ENCODE results near the gene CRYAA.
"Not testable (repeated sequence)": the region's sequence is repeated elsewhere in the genome, so short reads cannot be mapped to it uniquely, and the experiment has no call there.

CRYAA gene

DNA sequence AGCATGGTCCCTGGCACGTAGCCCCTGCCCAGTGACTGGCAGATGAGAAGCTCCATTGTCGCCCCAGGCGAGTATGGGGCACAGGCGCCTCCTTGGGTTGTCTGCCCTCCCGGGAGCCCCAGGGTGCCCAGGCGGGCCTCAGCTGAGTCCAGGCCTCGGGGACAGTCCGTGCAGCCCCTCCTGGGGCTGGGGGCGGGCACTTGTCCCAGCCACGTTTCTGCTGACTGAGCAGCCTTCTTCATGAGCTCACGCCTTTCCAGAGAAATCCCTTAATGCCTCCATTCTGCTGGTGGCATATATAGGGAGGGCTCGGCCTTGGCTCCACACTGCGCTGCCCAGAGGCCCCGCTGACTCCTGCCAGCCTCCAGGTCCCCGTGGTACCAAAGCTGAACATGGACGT, at the start of gene CRYAA:
TSS of gene CRYAA (plus strand) at position 301 of the 400 bp plus-strand sequence. CDS start at position 393, 92 bp downstream.
- not testable (repeated sequence) for H3K9me3 ChIP-seq (ENCODE audit: control insufficient read depth, insufficient read depth, low read length); H3K4me1 ChIP-seq (ENCODE audit: control insufficient read depth, insufficient read depth, low read length); H3K36me3 ChIP-seq (ENCODE audit: control insufficient read depth, insufficient read depth, low read length); H3K9ac ChIP-seq (ENCODE audit: low read depth, low read length); H3K4me3 ChIP-seq (ENCODE audit: low read depth, low read length); H3K27me3 ChIP-seq (ENCODE audit: control insufficient read depth, insufficient read depth, low read length)

- H3K9ac ChIP-seq (ENCODE audit: low read depth, low read length); H3K4me3 ChIP-seq (ENCODE audit: low read depth, low read length): not testable (repeated sequence)
Measured at GRCh38 chr21:43130094-43130493, 38.7 kb upstream of the CRYAA start.

GRCh38 chr21:43134520-43134919, 34.3 kb upstream of the CRYAA start:
- H3K9ac ChIP-seq (ENCODE audit: low read depth, low read length); H3K4me3 ChIP-seq (ENCODE audit: low read depth, low read length); H3K36me3 ChIP-seq (ENCODE audit: control insufficient read depth, insufficient read depth, low read length); H3K27me3 ChIP-seq (ENCODE audit: control insufficient read depth, insufficient read depth, low read length); H3K9me3 ChIP-seq (ENCODE audit: control insufficient read depth, insufficient read depth, low read length); H3K4me1 ChIP-seq (ENCODE audit: control insufficient read depth, insufficient read depth, low read length): not testable (repeated sequence)

More at GRCh38 chr21:43130094-43130493, 38.7 kb upstream of the CRYAA start:
- not testable (repeated sequence) for H3K4me1 ChIP-seq (ENCODE audit: control insufficient read depth, insufficient read depth, low read length); H3K9me3 ChIP-seq (ENCODE audit: control insufficient read depth, insufficient read depth, low read length); H3K36me3 ChIP-seq (ENCODE audit: control insufficient read depth, insufficient read depth, low read length); H3K27me3 ChIP-seq (ENCODE audit: control insufficient read depth, insufficient read depth, low read length)

DNA sequence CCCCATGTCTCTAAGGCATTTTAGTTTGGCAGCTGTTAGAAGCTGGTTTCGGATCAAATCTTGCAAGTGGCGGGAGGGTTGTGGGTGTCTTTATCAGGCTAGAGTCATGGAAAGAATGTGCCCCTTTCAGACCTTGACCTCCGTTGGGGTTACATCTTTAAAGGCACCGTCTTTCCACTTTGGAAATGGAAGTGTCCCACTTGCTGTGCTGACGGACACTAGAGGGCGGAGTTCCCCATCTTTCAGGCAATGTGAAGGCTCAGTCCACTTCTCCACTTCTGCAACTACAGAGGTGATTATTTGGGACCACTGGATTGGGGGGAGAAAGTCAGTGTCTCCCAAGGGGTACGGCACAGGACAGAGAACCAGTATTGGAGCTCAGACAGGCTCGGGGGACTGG, 29.9 kb upstream of the CRYAA start:
- not testable (repeated sequence) for H3K4me3 ChIP-seq (ENCODE audit: low read depth, low read length); H3K36me3 ChIP-seq (ENCODE audit: control insufficient read depth, insufficient read depth, low read length); H3K27me3 ChIP-seq (ENCODE audit: control insufficient read depth, insufficient read depth, low read length); H3K4me1 ChIP-seq (ENCODE audit: control insufficient read depth, insufficient read depth, low read length); H3K9ac ChIP-seq (ENCODE audit: low read depth, low read length); H3K9me3 ChIP-seq (ENCODE audit: control insufficient read depth, insufficient read depth, low read length)

- not testable (repeated sequence) for H3K9ac ChIP-seq (ENCODE audit: low read depth, low read length); H3K4me3 ChIP-seq (ENCODE audit: low read depth, low read length); H3K9me3 ChIP-seq (ENCODE audit: control insufficient read depth, insufficient read depth, low read length); H3K27me3 ChIP-seq (ENCODE audit: control insufficient read depth, insufficient read depth, low read length); H3K4me1 ChIP-seq (ENCODE audit: control insufficient read depth, insufficient read depth, low read length); H3K36me3 ChIP-seq (ENCODE audit: control insufficient read depth, insufficient read depth, low read length)
Measured at GRCh38 chr21:43141407-43141806, 27.4 kb upstream of the CRYAA start.

GRCh38 chr21:43146637-43147036, 22.2 kb upstream of the CRYAA start:
- not testable (repeated sequence) for H3K9me3 ChIP-seq (ENCODE audit: control insufficient read depth, insufficient read depth, low read length); H3K36me3 ChIP-seq (ENCODE audit: control insufficient read depth, insufficient read depth, low read length); H3K27me3 ChIP-seq (ENCODE audit: control insufficient read depth, insufficient read depth, low read length); H3K9ac ChIP-seq (ENCODE audit: low read depth, low read length); H3K4me1 ChIP-seq (ENCODE audit: control insufficient read depth, insufficient read depth, low read length); H3K4me3 ChIP-seq (ENCODE audit: low read depth, low read length)

DNA sequence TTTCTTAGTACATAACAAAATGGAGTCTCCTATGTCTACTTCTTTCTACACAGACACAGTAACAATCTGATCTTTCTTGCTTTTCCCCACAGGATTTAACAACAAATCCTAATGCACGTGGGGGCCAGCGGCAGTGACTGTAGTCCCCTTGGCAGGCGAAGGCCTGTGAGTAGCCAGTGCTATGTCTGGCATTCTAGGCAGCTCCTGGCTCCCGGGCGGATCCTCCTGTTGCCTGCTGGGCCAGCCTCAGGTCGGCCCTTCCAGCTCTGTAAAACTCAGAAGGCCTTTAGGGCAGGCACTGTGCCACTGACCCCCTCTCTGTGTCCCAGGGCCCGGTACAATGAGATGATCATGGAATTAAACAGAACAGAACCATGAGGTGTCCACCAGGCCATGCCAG, 20.8 kb upstream of the CRYAA start:
- H3K4me3 ChIP-seq (ENCODE audit: low read depth, low read length); H3K27me3 ChIP-seq (ENCODE audit: control insufficient read depth, insufficient read depth, low read length); H3K36me3 ChIP-seq (ENCODE audit: control insufficient read depth, insufficient read depth, low read length); H3K4me1 ChIP-seq (ENCODE audit: control insufficient read depth, insufficient read depth, low read length); H3K9ac ChIP-seq (ENCODE audit: low read depth, low read length); H3K9me3 ChIP-seq (ENCODE audit: control insufficient read depth, insufficient read depth, low read length): not testable (repeated sequence)

GRCh38 chr21:43149344-43149743, 19.5 kb upstream of the CRYAA start:
- H3K4me3 ChIP-seq (ENCODE audit: low read depth, low read length); H3K27me3 ChIP-seq (ENCODE audit: control insufficient read depth, insufficient read depth, low read length); H3K9me3 ChIP-seq (ENCODE audit: control insufficient read depth, insufficient read depth, low read length); H3K36me3 ChIP-seq (ENCODE audit: control insufficient read depth, insufficient read depth, low read length); H3K4me1 ChIP-seq (ENCODE audit: control insufficient read depth, insufficient read depth, low read length); H3K9ac ChIP-seq (ENCODE audit: low read depth, low read length): not testable (repeated sequence)

GRCh38 chr21:43153601-43154000, 15.2 kb upstream of the CRYAA start:
- not testable (repeated sequence) for H3K4me3 ChIP-seq (ENCODE audit: low read depth, low read length); H3K9ac ChIP-seq (ENCODE audit: low read depth, low read length); H3K27me3 ChIP-seq (ENCODE audit: control insufficient read depth, insufficient read depth, low read length); H3K36me3 ChIP-seq (ENCODE audit: control insufficient read depth, insufficient read depth, low read length); H3K9me3 ChIP-seq (ENCODE audit: control insufficient read depth, insufficient read depth, low read length); H3K4me1 ChIP-seq (ENCODE audit: control insufficient read depth, insufficient read depth, low read length)

- H3K4me1 ChIP-seq (ENCODE audit: control insufficient read depth, insufficient read depth, low read length); H3K27me3 ChIP-seq (ENCODE audit: control insufficient read depth, insufficient read depth, low read length); H3K4me3 ChIP-seq (ENCODE audit: low read depth, low read length); H3K9me3 ChIP-seq (ENCODE audit: control insufficient read depth, insufficient read depth, low read length); H3K9ac ChIP-seq (ENCODE audit: low read depth, low read length); H3K36me3 ChIP-seq (ENCODE audit: control insufficient read depth, insufficient read depth, low read length): not testable (repeated sequence)
Measured at GRCh38 chr21:43159279-43160175, 9.3 kb upstream of the CRYAA start.

DNA sequence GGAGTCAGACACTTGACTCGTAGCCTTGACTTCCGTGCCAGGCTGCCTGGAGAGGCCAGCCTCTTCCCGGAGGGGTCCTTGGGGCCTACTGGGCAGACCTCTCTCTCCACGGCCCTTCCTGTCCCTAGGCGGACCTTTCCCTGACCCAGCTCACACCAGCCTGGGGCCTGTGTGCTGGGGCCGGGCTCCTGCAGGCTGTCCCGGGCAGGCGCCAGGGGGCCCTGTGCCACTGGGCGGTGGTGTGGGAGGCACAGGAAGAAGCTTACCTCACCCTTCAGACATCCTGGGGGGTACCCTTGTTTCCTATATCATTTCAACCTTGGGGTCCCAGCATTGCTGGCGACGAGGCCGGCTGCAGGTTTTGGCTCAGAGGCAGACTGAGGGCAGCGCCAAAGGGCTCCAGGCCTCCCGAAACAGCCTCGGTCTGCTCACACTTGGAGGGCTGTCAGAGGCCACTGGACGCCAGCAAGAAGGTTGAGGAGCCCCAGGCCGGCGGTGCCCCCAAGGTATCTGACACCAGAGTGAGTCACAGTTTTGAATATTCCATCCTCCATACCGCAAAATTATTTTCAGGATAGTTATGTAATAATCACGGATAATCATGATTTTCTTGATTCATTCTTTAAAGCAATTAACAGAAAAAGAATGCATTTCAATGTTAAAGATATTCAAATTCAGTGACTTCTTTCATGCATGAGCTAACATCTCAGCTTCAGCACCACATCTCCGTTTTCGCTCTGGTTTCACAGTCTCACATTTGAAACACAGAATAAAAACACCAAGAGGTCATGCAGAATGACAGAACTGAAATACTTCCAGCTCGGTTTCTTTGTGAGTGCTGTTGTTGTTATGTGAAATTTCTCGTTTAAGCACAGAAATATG, 6.7 kb upstream of the CRYAA start:
- H3K4me3 ChIP-seq (ENCODE audit: low read depth, low read length); H3K9ac ChIP-seq (ENCODE audit: low read depth, low read length); H3K36me3 ChIP-seq (ENCODE audit: control insufficient read depth, insufficient read depth, low read length); H3K27me3 ChIP-seq (ENCODE audit: control insufficient read depth, insufficient read depth, low read length); H3K4me1 ChIP-seq (ENCODE audit: control insufficient read depth, insufficient read depth, low read length); H3K9me3 ChIP-seq (ENCODE audit: control insufficient read depth, insufficient read depth, low read length): not testable (repeated sequence)

DNA sequence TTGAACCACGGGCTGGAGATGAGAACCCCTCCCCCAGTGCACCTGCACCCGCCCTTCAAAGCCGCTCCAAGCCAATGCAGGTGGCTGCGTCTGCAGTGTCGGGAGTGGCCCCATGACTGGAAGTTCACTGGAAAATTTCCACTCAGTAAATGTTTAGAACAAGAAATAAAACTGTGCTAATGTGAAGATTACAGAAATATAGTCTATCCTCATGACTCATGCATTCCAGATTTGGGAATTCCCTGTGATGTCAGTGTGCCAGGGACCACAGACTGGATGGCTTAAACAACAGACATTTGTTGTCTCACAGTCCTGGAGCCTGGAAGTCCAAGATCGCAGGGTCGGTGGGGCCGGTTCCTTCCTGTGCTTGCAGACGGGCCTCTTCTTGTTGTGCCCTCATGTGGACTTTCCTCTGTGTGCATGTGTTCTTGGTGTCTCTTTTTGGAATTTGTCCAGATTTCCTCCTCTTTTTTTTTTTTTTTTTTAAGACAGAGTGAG, 6.1 kb upstream of the CRYAA start:
- not testable (repeated sequence) for H3K4me3 ChIP-seq (ENCODE audit: low read depth, low read length); H3K27me3 ChIP-seq (ENCODE audit: control insufficient read depth, insufficient read depth, low read length); H3K9ac ChIP-seq (ENCODE audit: low read depth, low read length); H3K36me3 ChIP-seq (ENCODE audit: control insufficient read depth, insufficient read depth, low read length); H3K4me1 ChIP-seq (ENCODE audit: control insufficient read depth, insufficient read depth, low read length); H3K9me3 ChIP-seq (ENCODE audit: control insufficient read depth, insufficient read depth, low read length)
